ENCODE data around the gene GPATCH8. TPM values are rescaled to one million over a fixed set of nuclear protein-coding genes. Genes with fewer than 3 reads are reported as not detected.

Gene GPATCH8
- total and polyA plus RNA-seq, 10 donors, result 4.8 to 66.3 (median 57.9) TPM

DNA sequence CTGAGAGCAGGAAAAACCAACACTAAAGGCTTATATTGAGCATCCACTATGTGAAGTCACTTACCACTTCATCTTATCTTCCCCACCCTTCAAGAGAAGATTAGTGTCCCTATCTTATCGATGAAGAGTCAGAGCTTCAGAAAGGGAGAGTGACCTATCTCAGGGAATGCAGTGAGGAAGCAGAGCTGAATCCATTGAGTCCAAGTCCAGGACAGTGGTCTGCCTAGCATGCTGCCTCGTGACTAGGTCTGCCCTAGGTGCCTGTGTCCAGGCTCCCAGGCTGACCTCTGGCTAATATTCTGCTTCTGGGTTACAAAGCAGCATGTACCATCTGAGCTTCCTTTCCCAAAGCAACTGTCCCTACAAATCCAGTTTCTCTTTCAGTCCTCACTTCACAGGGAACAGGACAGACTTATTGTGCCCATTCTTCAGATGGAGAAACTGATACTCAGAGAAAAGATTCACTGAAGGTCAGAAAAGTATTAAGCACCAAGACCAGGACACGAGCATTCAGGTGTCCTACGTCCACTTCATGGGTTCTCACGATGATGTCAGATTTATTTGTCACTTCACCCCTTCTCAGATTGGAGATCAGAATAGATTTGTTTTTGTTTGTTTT, 40.8 kb upstream of the GPATCH8 start:
- intact Hi-C loops (cut with DNase I; ENCODE audit: low total_unique reads), result no loop called here
- Histone ChIP-seq H3K4me3 (no peak overlapping the region), H3K27me3 (replicated peaks in 1 of 7) (peaks cover 0 to 100% (median 26%) of the 10 kb centered on the region in 7 donors), H3K9me3 (peaks cover 0 to 3% (median 0%) of the 10 kb centered on the region in 8 donors), H3K27ac (no peak overlapping the region), H3K36me3 (no peaks in the 10 kb centered on the region), H3K4me1 (peaks cover 0 to 15% (median 0%) of the 10 kb centered on the region in 6 donors)
- DNase-seq, result no peak
- 67 to 78% (median 70%) methylated on average over 5 of the region's 5 CpGs for WGBS, 5 donors
- TF ChIP-seq POLR2A (IDR thresholded peaks at IDR 0.05) (no peak), POLR2AphosphoS5 (IDR thresholded peaks at IDR 0.05) (no peak)
- TF ChIP-seq, protein P1, sequence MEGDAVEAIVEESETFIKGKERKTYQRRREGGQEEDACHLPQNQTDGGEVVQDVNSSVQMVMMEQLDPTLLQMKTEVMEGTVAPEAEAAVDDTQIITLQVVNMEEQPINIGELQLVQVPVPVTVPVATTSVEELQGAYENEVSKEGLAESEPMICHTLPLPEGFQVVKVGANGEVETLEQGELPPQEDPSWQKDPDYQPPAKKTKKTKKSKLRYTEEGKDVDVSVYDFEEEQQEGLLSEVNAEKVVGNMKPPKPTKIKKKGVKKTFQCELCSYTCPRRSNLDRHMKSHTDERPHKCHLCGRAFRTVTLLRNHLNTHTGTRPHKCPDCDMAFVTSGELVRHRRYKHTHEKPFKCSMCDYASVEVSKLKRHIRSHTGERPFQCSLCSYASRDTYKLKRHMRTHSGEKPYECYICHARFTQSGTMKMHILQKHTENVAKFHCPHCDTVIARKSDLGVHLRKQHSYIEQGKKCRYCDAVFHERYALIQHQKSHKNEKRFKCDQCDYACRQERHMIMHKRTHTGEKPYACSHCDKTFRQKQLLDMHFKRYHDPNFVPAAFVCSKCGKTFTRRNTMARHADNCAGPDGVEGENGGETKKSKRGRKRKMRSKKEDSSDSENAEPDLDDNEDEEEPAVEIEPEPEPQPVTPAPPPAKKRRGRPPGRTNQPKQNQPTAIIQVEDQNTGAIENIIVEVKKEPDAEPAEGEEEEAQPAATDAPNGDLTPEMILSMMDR (IDR thresholded peaks at IDR 0.05 in 8 of 11, conservative IDR thresholded peaks at IDR 0.05 in 3 of 11), result no peak

- Histone ChIP-seq H3K4me3 (no peak overlapping the region), H3K9me3 (peaks cover 0 to 3% (median 0%) of the 10 kb centered on the region in 8 donors), H3K27me3 (replicated peaks in 1 of 7) (peaks cover 0 to 100% (median 30%) of the 10 kb centered on the region in 7 donors), H3K27ac (no peak overlapping the region), H3K4me1 (peaks cover 0 to 10% (median 0%) of the 10 kb centered on the region in 6 donors), H3K36me3 (no peaks in the 10 kb centered on the region)
- intact Hi-C loops (cut with DNase I; ENCODE audit: low total_unique reads), result no loop called here
- TF ChIP-seq, protein P1 (IDR thresholded peaks at IDR 0.05 in 8 of 11, conservative IDR thresholded peaks at IDR 0.05 in 3 of 11), result no peak
- TF ChIP-seq POLR2AphosphoS5 (IDR thresholded peaks at IDR 0.05) (no peak), POLR2A (IDR thresholded peaks at IDR 0.05) (no peak)
- 30 to 79% (median 67%) methylated on average over 4 to 5 of the region's 5 CpGs for whole genome bisulfite sequencing, 5 donors
- no peak for DNase-seq
These were observed 40.2 kb upstream of the GPATCH8 start for GRCh38 chr17:44543213-44543904.

DNA sequence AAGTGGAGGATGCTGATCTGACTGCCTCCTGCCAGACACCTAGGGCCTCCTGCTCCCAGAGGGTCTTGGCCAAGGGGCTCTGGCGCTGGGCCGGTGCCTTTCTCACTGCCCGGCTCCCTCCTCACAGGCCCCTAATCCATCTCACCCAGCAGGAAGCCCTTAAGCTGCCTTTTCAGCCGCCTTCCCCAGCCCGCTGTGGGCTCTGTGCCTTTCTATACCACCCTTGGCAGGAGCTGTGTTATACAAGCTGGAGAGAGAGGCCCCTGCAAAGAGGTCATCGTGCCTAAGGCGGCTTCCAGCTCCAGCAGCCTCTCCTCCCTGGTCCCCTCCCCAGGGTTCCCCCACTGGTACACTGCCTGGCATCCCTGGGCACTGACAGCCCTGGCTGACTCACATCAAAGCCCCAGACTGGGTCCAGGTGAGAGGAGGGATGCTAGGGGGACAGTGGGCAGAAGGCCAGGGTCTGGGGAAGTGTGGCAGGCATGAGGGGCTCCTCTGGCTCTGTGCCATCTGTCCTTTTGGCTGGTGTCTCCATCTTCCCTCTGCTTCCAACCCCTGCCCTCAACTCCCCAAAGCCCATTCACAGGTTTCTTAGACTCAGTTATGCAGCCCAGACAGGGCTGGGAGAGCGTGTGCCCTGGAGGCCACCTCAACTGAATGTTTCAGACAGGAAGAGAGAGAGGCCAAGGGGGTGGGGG, 38.8 kb upstream of the GPATCH8 start:
- H3K4me3 ChIP-seq, result no peak overlapping the region
- H3K27me3 ChIP-seq (replicated peaks in 1 of 7), result peaks cover 0 to 95% (median 33%) of the 10 kb centered on the region in 7 donors
- no peak for TF ChIP-seq POLR2A (IDR thresholded peaks at IDR 0.05)
- no peak for TF ChIP-seq POLR2AphosphoS5 (IDR thresholded peaks at IDR 0.05)
- TF ChIP-seq, protein P1 (IDR thresholded peaks at IDR 0.05 in 8 of 11, conservative IDR thresholded peaks at IDR 0.05 in 3 of 11), result no peak
- 55 to 69% (median 63%) methylated on average over 8 of the region's 8 CpGs for WGBS, 5 donors
- DNase-seq, result no peak
- peaks cover 0 to 3% (median 0%) of the 10 kb centered on the region in 8 donors for H3K9me3 ChIP-seq
- H3K4me1 ChIP-seq, result peaks cover 0 to 4% (median 0%) of the 10 kb centered on the region in 6 donors
- intact Hi-C loops (cut with DNase I; ENCODE audit: low total_unique reads), result no loop called here
- H3K36me3 ChIP-seq, result no peaks in the 10 kb centered on the region
- H3K27ac ChIP-seq, result no peak overlapping the region
